Liver (tissue), 3 donors: ENCODE data around the gene GPR15LG.

ENCODE experiments used
- GABPA ChIP-seq, 2 donors: IDR thresholded peaks in 1 of 2; conservative IDR thresholded peaks in 1 of 2; 2 replicates each; pipeline ENCODE4 v1.6.1; 2016; ENCODE audit warnings: antibody characterized with exemption in 2 of 2, mild to moderate bottlenecking in 1 of 2, moderate library complexity in 1 of 2
- JUND ChIP-seq, 2 donors: IDR thresholded peaks; 2 replicates each; pipeline ENCODE4 v1.6.1; 2016; ENCODE audit warnings: antibody characterized with exemption in 2 of 2
- RAD21 ChIP-seq, 2 donors: IDR thresholded peaks; 2 replicates each; pipeline ENCODE4 v1.6.1; 2016; ENCODE audit warnings: antibody characterized with exemption in 2 of 2, mild to moderate bottlenecking in 2 of 2
- RXRA ChIP-seq, 2 donors: IDR thresholded peaks; 2 replicates each; pipeline ENCODE4 v1.6.1; 2017 to 2018; ENCODE audit warnings: antibody characterized with exemption in 2 of 2, mild to moderate bottlenecking in 1 of 2
- SP1 ChIP-seq: IDR thresholded peaks from 2 replicates; pipeline ENCODE4 v1.6.1; 2018; ENCODE audit warnings: antibody characterized with exemption, mild to moderate bottlenecking
- TF ChIP-seq, protein P1 (sequence below): fragments of 150-350 bp; IDR thresholded peaks from 2 replicates; pipeline ENCODE4 v1.5.1; 2017; ENCODE audit warnings: improper control_type of control experiment, low read depth, low read length; ENCODE audit not compliant: missing input control
- TF ChIP-seq, protein P2 (sequence below): IDR thresholded peaks from 2 replicates; pipeline ENCODE4 v1.6.1; 2016; ENCODE audit warnings: antibody characterized with exemption, mild to moderate bottlenecking
- donor health status: healthy.
- donor health status: healthy.

DNA sequence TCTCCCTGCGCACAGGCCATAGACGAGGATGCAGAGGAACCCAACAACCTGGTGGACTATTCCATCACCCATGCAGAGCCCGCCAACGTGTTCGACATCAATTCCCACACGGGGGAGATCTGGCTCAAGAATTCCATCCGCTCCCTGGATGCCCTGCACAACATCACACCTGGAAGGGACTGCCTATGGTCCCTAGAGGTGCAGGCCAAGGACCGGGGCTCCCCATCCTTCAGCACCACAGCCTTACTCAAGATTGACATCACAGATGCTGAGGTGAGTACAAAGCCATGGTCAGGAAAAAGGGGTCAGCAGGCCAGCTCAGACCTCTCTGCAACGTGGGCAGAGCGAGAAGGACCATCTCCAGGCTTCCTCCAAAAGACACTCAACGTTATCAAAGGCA, 39.5 kb downstream of the GPR15LG start:
- no peak for TF ChIP-seq SP1
- TF ChIP-seq, protein P1, sequence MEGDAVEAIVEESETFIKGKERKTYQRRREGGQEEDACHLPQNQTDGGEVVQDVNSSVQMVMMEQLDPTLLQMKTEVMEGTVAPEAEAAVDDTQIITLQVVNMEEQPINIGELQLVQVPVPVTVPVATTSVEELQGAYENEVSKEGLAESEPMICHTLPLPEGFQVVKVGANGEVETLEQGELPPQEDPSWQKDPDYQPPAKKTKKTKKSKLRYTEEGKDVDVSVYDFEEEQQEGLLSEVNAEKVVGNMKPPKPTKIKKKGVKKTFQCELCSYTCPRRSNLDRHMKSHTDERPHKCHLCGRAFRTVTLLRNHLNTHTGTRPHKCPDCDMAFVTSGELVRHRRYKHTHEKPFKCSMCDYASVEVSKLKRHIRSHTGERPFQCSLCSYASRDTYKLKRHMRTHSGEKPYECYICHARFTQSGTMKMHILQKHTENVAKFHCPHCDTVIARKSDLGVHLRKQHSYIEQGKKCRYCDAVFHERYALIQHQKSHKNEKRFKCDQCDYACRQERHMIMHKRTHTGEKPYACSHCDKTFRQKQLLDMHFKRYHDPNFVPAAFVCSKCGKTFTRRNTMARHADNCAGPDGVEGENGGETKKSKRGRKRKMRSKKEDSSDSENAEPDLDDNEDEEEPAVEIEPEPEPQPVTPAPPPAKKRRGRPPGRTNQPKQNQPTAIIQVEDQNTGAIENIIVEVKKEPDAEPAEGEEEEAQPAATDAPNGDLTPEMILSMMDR = no peak
- TF ChIP-seq, protein P2, sequence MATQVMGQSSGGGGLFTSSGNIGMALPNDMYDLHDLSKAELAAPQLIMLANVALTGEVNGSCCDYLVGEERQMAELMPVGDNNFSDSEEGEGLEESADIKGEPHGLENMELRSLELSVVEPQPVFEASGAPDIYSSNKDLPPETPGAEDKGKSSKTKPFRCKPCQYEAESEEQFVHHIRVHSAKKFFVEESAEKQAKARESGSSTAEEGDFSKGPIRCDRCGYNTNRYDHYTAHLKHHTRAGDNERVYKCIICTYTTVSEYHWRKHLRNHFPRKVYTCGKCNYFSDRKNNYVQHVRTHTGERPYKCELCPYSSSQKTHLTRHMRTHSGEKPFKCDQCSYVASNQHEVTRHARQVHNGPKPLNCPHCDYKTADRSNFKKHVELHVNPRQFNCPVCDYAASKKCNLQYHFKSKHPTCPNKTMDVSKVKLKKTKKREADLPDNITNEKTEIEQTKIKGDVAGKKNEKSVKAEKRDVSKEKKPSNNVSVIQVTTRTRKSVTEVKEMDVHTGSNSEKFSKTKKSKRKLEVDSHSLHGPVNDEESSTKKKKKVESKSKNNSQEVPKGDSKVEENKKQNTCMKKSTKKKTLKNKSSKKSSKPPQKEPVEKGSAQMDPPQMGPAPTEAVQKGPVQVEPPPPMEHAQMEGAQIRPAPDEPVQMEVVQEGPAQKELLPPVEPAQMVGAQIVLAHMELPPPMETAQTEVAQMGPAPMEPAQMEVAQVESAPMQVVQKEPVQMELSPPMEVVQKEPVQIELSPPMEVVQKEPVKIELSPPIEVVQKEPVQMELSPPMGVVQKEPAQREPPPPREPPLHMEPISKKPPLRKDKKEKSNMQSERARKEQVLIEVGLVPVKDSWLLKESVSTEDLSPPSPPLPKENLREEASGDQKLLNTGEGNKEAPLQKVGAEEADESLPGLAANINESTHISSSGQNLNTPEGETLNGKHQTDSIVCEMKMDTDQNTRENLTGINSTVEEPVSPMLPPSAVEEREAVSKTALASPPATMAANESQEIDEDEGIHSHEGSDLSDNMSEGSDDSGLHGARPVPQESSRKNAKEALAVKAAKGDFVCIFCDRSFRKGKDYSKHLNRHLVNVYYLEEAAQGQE = no peak
- no peak for TF ChIP-seq JUND (IDR thresholded peaks at IDR 0.05)
- no peak for TF ChIP-seq RAD21 (IDR thresholded peaks at IDR 0.05)
- no peak for TF ChIP-seq RXRA (IDR thresholded peaks at IDR 0.05)
- no peak for TF ChIP-seq GABPA (IDR thresholded peaks at IDR 0.05 in 1 of 2, conservative IDR thresholded peaks at IDR 0.05 in 1 of 2)
